Stimulated activated CD8-positive, alpha-beta memory T cell treated with anti-CD3 and anti-CD28 coated beads, Interleukin-12 subunit alpha, Interleukin-12 subunit beta, amount 100 ng/mL, for 24 hours (primary cell): ENCODE results near the gene JPT1.
"Not testable (repeated sequence)": the region's sequence is repeated elsewhere in the genome, so short reads cannot be mapped to it uniquely, and the experiment has no call there.

ENCODE experiments used
- DNase-seq: peaks from one replicate; pipeline ENCODE4 v3.0.0-alpha.2; 2020; ENCODE audit errors: extremely low read depth

The JPT1 gene

GRCh38 chr17:75154195-75155106 is at the start of gene JPT1:
Gene JPT1 (minus strand): TSS chr17:75154512. CDS start chr17:75154397, 115 bp downstream.
- DNase-seq: peak; percentile 97

GRCh38 chr17:75199886-75200618 is 45.7 kb upstream of the JPT1 start:
- no peak for DNase-seq

- DNase-seq: no peak
These were observed 40.6 kb upstream of the JPT1 start for GRCh38 chr17:75194879-75195278.

GRCh38 chr17:75191584-75191983 is 37.3 kb upstream of the JPT1 start:
- DNase-seq: no peak

- no peak for DNase-seq
These were observed 34.3 kb upstream of the JPT1 start for GRCh38 chr17:75188614-75189013.

GRCh38 chr17:75183999-75184884 is 29.9 kb upstream of the JPT1 start:
- DNase-seq: no peak

GRCh38 chr17:75182569-75183436 is 28.5 kb upstream of the JPT1 start, which contains the start of gene SUMO2:
Gene SUMO2 (minus strand): TSS chr17:75182959. CDS start chr17:75182834, 125 bp downstream.
- DNase-seq: peak; percentile 90

- no peak for DNase-seq
These were observed 27.9 kb upstream of the JPT1 start for GRCh38 chr17:75182319-75182568.

GRCh38 chr17:75181608-75182318 is 27.5 kb upstream of the JPT1 start:
- no peak for DNase-seq

GRCh38 chr17:75181110-75181509 is 26.8 kb upstream of the JPT1 start:
- no peak for DNase-seq

GRCh38 chr17:75178453-75178852 is 24.1 kb upstream of the JPT1 start:
- no peak for DNase-seq

GRCh38 chr17:75176625-75177024 is 22.3 kb upstream of the JPT1 start:
- no peak for DNase-seq

- no peak for DNase-seq
These were observed 20.7 kb upstream of the JPT1 start for GRCh38 chr17:75174996-75175395.

- DNase-seq: no peak
These were observed 19.2 kb upstream of the JPT1 start for GRCh38 chr17:75173526-75173925.

GRCh38 chr17:75168998-75169397 is 14.7 kb upstream of the JPT1 start:
- DNase-seq: no peak

GRCh38 chr17:75164606-75165005 is 10.3 kb upstream of the JPT1 start:
- DNase-seq: not testable (repeated sequence)

GRCh38 chr17:75163074-75163473 is 8.8 kb upstream of the JPT1 start:
- DNase-seq: no peak

GRCh38 chr17:75160211-75160610 is 5.9 kb upstream of the JPT1 start:
- DNase-seq: no peak

- no peak for DNase-seq
These were observed 5.1 kb upstream of the JPT1 start for GRCh38 chr17:75159196-75160031.

GRCh38 chr17:75158480-75158879 is 4.2 kb upstream of the JPT1 start:
- not testable (repeated sequence) for DNase-seq
